Measurements from ENCODE around the gene SLC25A29.
"Not testable (repeated sequence)": the region's sequence is repeated elsewhere in the genome, so short reads cannot be mapped to it uniquely, and the experiment has no call there.

Gene SLC25A29

GRCh38 chr14:100312877-100313400 is 6.7 kb upstream of the SLC25A29 start:
- DNase-seq, result no peak

- DNase-seq, result not testable (repeated sequence)
Measured at GRCh38 chr14:100312110-100312876, 6.0 kb upstream of the SLC25A29 start.

GRCh38 chr14:100309028-100309737 is 2.9 kb upstream of the SLC25A29 start:
- DNase-seq, result no peak

- DNase-seq, result not testable (repeated sequence)
Measured at GRCh38 chr14:100308427-100308792, 2.2 kb upstream of the SLC25A29 start.

- no peak for DNase-seq
Measured at GRCh38 chr14:100307766-100308426, 1.7 kb upstream of the SLC25A29 start.

- peak in 2 of 56 donors; percentile 36 to 37 for DNase-seq
Measured at GRCh38 chr14:100306998-100307765, 938 bp upstream of the SLC25A29 start.

GRCh38 chr14:100305324-100306100 is 732 bp downstream of the SLC25A29 start:
- DNase-seq, result peak in 6 of 56 donors; percentile 14 to 48 (median 34)

- DNase-seq, result peak in 18 of 56 donors; percentile 15 to 53 (median 34)
Measured at GRCh38 chr14:100304825-100305323, 1.4 kb downstream of the SLC25A29 start.

GRCh38 chr14:100303925-100304324 is 2.3 kb downstream of the SLC25A29 start:
- no peak for DNase-seq

GRCh38 chr14:100303179-100303578 is 3.1 kb downstream of the SLC25A29 start:
- no peak for DNase-seq

GRCh38 chr14:100302616-100303015 is 3.6 kb downstream of the SLC25A29 start:
- DNase-seq, result no peak

GRCh38 chr14:100299238-100299560 is 7.0 kb downstream of the SLC25A29 start:
- no peak for DNase-seq

GRCh38 chr14:100298551-100299237 is 7.5 kb downstream of the SLC25A29 start:
- DNase-seq, result no peak

GRCh38 chr14:100297320-100298300 is 8.6 kb downstream of the SLC25A29 start:
- DNase-seq, result peak in 51 of 56 donors; percentile 14 to 87 (median 59)

GRCh38 chr14:100296729-100297128 is 9.5 kb downstream of the SLC25A29 start:
- not testable (repeated sequence) for DNase-seq

GRCh38 chr14:100296106-100296651 is 10.1 kb downstream of the SLC25A29 start:
- no peak for DNase-seq

- DNase-seq, result no peak
Measured at GRCh38 chr14:100295376-100296105, 10.7 kb downstream of the SLC25A29 start.
